SJCRH30 (cell line): ENCODE data around the gene KIF12. TPM values are rescaled to one million over a fixed set of nuclear protein-coding genes. Genes with fewer than 3 reads are reported as not detected.

Experiments used
- DNase-seq, 2 experiments: peaks; one replicate each; pipeline ENCODE4 v3.0.0-alpha.2; 2015 to 2020
- H3K27ac ChIP-seq: fragments of 250-450 bp; sonication (Bioruptor Pico); 2 replicates; pipeline ENCODE4 v1.5.1; 2020; ENCODE audit warnings: mild to moderate bottlenecking, moderate library complexity
- H3K27me3 ChIP-seq: fragments of 250-450 bp; sonication (Bioruptor Pico); 2 replicates; pipeline ENCODE4 v1.5.1; 2020; ENCODE audit warnings: mild to moderate bottlenecking, moderate library complexity
- H3K36me3 ChIP-seq: fragments of 250-450 bp; sonication (Bioruptor Pico); 2 replicates; pipeline ENCODE4 v1.5.1; 2020; ENCODE audit warnings: mild to moderate bottlenecking, moderate library complexity
- H3K4me1 ChIP-seq: fragments of 250-450 bp; sonication (Bioruptor Pico); 2 replicates; pipeline ENCODE4 v1.5.1; 2020; ENCODE audit warnings: mild to moderate bottlenecking, moderate library complexity
- H3K4me3 ChIP-seq: fragments of 250-450 bp; sonication (Bioruptor Pico); 2 replicates; pipeline ENCODE4 v1.5.1; 2020; ENCODE audit warnings: mild to moderate bottlenecking, moderate library complexity
- H3K9me3 ChIP-seq: fragments of 250-450 bp; sonication (Bioruptor Pico); replicated peaks from 2 replicates; pipeline ENCODE4 v1.5.1; 2020; ENCODE audit warnings: mild to moderate bottlenecking, moderate library complexity
- total RNA-seq: library from RNA; depleted of rRNA; stranded (reverse); fragments of >200 nt; shearing (Covaris generic); gene quantifications from 2 replicates; pipeline ENCODE4 v1.2.3, GENCODE V29; 2014; rRNA removed

Gene KIF12
- total RNA-seq: 0.13 TPM in 1 of 2 replicates, not detected in the other

DNA sequence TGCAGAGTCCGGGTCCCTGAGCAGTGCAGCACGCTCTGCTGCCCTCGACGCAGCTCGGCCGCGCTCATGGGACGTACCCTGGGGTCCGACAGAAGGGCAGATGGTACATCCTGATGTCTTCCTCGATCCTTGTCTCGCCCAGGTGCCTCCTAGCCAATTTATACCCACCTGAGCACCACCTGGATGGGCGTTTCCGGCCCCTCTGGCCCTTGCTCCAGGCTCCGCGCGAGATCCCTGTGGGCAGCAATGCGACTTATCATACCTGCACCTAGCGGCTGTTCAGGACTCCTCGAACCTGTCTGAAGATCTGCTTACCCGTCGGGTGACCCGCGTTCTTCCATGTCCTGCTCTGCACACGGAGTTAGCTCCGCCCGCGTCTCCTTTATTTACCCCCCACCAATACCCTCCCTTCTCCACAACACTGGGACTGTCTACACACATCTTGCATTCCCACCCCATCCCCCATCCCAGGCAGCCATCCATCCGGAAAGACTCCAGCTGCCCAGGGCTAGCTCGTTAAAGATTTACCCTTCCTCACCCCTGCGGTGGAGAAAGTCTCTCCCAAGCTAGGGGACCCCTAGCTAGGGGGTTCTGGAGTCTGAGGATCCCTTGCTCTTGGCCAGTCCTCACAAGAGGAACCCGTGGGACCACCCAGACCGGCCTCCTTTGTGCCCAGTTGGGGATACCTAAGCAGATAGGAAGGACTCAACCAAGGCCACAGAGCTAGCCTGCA, at the start of gene KIF12:
TSS of gene KIF12 (minus strand) at position 357 of the 733 bp plus-strand sequence. CDS start at position 341, 16 bp downstream.
- Histone ChIP-seq H3K36me3 (no peaks in the 10 kb centered on the region), H3K4me1 (no peaks in the 10 kb centered on the region), H3K4me3 (no peak within 1 kb of the TSS), H3K9me3 (peaks cover 7% of the 10 kb centered on the region; the same call in 1 of the 2 replicates), H3K27ac (no peak within 1 kb of the TSS), H3K27me3 (no peaks in the 10 kb centered on the region; the same call in 1 of the 2 replicates)
- no peak for DNase-seq

DNA sequence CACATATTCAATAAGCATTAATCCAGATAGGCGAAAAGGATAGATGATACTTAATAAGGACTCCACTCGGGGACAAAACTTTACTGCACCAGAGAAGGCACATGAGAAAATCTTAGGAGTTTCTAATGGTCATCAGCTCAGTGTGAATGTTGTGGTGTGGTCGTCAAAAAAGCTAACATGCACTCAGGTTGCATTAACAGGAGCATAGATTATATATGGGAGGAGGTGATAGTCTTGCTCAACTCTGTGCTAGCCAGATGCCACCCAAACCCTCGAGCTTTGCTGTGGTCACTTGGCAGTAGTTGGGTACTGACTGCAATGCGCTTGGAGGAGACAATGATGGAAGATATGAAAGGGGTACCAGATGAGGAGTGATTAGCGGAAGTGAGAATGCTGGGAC, 47.6 kb upstream of the KIF12 start:
- Histone ChIP-seq H3K27me3 (no peaks in the 10 kb centered on the region), H3K36me3 (no peaks in the 10 kb centered on the region), H3K4me1 (peaks cover 10% of the 10 kb centered on the region), H3K9me3 (no peaks in the 10 kb centered on the region), H3K27ac (no peak overlapping the region), H3K4me3 (no peak overlapping the region)
- DNase-seq: no peak

- Histone ChIP-seq H3K36me3 (no peaks in the 10 kb centered on the region), H3K9me3 (no peaks in the 10 kb centered on the region), H3K27ac (no peak overlapping the region), H3K4me1 (peaks cover 35% of the 10 kb centered on the region), H3K4me3 (no peak overlapping the region), H3K27me3 (no peaks in the 10 kb centered on the region)
- DNase-seq: no peak
Measured at GRCh38 chr9:114143234-114143633, 44.1 kb upstream of the KIF12 start.

GRCh38 chr9:114141553-114142402, 42.7 kb upstream of the KIF12 start:
- H3K27me3 ChIP-seq: no peaks in the 10 kb centered on the region
- H3K36me3 ChIP-seq: no peaks in the 10 kb centered on the region
- DNase-seq: peak; percentile 66 to 73
- H3K27ac ChIP-seq: no peak overlapping the region
- no peaks in the 10 kb centered on the region for H3K9me3 ChIP-seq
- no peak overlapping the region for H3K4me3 ChIP-seq
- peaks cover 35% of the 10 kb centered on the region for H3K4me1 ChIP-seq

DNA sequence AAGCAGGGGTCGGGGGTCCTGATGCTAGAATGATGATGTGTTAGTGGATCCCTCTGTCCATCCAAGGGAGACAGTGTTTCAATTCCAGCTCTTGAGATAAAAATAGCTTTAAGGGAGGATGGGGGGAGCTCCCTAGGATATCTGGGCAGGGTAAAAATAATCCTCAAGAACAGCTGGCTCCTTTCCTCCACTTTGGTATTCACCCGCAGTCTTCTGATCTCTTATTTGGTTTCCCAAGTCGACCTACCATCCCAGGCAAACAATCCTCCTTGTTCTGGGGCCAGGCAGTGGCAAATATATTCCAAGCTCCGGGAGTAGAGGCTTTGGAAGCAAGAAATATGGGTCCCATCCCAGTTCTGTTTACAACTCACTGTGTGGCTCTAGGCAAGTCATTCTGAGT, 41.8 kb upstream of the KIF12 start:
- no peaks in the 10 kb centered on the region for H3K9me3 ChIP-seq
- no peak overlapping the region for H3K4me3 ChIP-seq
- DNase-seq: peak; percentile 63 to 87
- no peaks in the 10 kb centered on the region for H3K27me3 ChIP-seq
- H3K27ac ChIP-seq: no peak overlapping the region
- H3K36me3 ChIP-seq: no peaks in the 10 kb centered on the region
- H3K4me1 ChIP-seq: peaks cover 35% of the 10 kb centered on the region

GRCh38 chr9:114140401-114140800, 41.3 kb upstream of the KIF12 start:
- Histone ChIP-seq H3K4me1 (peaks cover 35% of the 10 kb centered on the region), H3K27ac (no peak overlapping the region), H3K9me3 (no peaks in the 10 kb centered on the region), H3K27me3 (no peaks in the 10 kb centered on the region), H3K4me3 (no peak overlapping the region), H3K36me3 (no peaks in the 10 kb centered on the region)
- DNase-seq: no peak

DNA sequence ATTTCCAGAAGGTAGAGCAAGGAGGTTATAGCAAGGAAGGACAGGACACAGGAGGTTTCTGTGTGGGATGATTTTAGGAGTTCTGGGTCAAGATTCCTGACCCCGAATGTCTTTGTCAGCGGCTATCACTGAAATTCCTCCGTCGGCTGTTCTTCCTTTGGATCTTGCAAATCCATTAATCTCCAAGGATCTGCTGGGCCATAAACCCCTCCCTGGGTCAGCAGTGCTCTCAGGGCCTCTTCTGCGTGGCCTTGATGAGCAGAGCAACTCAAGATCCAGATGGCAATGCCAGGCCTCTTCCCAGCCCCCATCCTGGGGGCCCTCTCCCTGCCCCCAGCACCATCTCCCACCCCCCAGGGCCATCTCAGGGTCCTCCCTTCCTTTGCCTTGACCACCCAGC, 40.0 kb upstream of the KIF12 start:
- Histone ChIP-seq H3K27me3 (0 out of 2 replicates have a peak, but pooled peaks cover 4% of the 10 kb centered on the region), H3K4me1 (peaks cover 35% of the 10 kb centered on the region), H3K27ac (no peak overlapping the region), H3K36me3 (no peaks in the 10 kb centered on the region), H3K4me3 (no peak overlapping the region), H3K9me3 (no peaks in the 10 kb centered on the region)
- no peak for DNase-seq

DNA sequence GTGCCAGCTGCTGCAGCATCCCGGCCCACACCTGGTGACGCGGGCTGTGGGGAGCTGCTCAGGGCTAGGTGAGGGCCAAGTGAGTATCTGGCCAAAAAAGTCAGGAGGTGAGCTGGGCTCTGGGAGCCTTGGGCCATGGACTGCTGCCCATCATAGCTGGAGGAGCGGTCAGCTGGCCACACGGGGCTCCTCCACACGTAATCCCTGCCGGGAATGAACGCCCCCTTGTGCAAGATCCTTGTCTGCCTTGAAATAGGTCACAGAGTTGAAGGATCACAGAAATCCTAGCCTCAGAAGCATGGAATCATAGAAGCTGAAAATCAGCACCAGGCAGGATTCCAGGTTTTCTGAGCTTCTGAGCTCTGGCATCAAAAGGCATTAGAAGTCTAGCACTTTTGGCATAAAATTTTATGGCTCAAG, 39.5 kb upstream of the KIF12 start:
- peaks cover 35% of the 10 kb centered on the region for H3K4me1 ChIP-seq
- no peak for DNase-seq

GRCh38 chr9:114137831-114138230, 38.7 kb upstream of the KIF12 start:
- no peaks in the 10 kb centered on the region for H3K9me3 ChIP-seq
- DNase-seq: no peak
- H3K4me1 ChIP-seq: peaks cover 35% of the 10 kb centered on the region
- no peaks in the 10 kb centered on the region for H3K36me3 ChIP-seq
- peaks cover 10% of the 10 kb centered on the region; the same call in 1 of the 2 replicates for H3K27me3 ChIP-seq
- no peak overlapping the region for H3K4me3 ChIP-seq
- H3K27ac ChIP-seq: no peak overlapping the region

More for the DNA sequence above, 39.5 kb upstream of the KIF12 start:
- H3K36me3 ChIP-seq: no peaks in the 10 kb centered on the region
- H3K27me3 ChIP-seq: peaks cover 5% of the 10 kb centered on the region; the same call in 1 of the 2 replicates
- H3K27ac ChIP-seq: no peak overlapping the region
- no peaks in the 10 kb centered on the region for H3K9me3 ChIP-seq
- H3K4me3 ChIP-seq: no peak overlapping the region

- Histone ChIP-seq H3K9me3 (no peaks in the 10 kb centered on the region), H3K36me3 (no peaks in the 10 kb centered on the region), H3K4me3 (no peak overlapping the region), H3K4me1 (peaks cover 8% of the 10 kb centered on the region), H3K27ac (no peak overlapping the region), H3K27me3 (peaks cover 25% of the 10 kb centered on the region; the same call in 1 of the 2 replicates)
- DNase-seq: no peak
Measured at GRCh38 chr9:114134827-114135396, 35.8 kb upstream of the KIF12 start.

DNA sequence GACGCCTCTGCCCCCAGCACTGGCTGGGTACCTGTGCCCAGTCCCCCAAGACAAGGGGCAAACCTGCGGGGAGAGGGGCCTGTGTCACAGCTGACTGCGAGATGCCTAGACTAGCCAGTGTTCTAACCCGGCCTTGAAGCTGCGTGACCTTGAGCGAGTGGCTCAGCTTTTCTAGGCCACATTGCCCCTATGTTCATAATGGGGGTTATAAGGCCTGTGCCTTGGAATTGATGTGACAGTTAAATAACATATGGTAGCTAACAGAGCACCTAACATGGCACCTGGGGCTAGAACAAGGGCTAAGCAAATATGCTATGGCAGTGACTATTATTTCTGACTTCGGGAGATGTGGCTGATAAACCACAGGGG, 33.4 kb upstream of the KIF12 start:
- no peak for DNase-seq
- H3K9me3 ChIP-seq: no peaks in the 10 kb centered on the region
- H3K27ac ChIP-seq: no peak overlapping the region
- no peak overlapping the region for H3K4me3 ChIP-seq
- H3K4me1 ChIP-seq: no peaks in the 10 kb centered on the region
- no peaks in the 10 kb centered on the region for H3K36me3 ChIP-seq
- peaks cover 25% of the 10 kb centered on the region; the same call in 1 of the 2 replicates for H3K27me3 ChIP-seq

GRCh38 chr9:114131808-114132549, 32.9 kb upstream of the KIF12 start:
- Histone ChIP-seq H3K36me3 (no peaks in the 10 kb centered on the region), H3K9me3 (no peaks in the 10 kb centered on the region), H3K27me3 (peaks cover 25% of the 10 kb centered on the region; the same call in 1 of the 2 replicates), H3K4me3 (no peak overlapping the region), H3K4me1 (no peaks in the 10 kb centered on the region), H3K27ac (no peak overlapping the region)
- no peak for DNase-seq

DNA sequence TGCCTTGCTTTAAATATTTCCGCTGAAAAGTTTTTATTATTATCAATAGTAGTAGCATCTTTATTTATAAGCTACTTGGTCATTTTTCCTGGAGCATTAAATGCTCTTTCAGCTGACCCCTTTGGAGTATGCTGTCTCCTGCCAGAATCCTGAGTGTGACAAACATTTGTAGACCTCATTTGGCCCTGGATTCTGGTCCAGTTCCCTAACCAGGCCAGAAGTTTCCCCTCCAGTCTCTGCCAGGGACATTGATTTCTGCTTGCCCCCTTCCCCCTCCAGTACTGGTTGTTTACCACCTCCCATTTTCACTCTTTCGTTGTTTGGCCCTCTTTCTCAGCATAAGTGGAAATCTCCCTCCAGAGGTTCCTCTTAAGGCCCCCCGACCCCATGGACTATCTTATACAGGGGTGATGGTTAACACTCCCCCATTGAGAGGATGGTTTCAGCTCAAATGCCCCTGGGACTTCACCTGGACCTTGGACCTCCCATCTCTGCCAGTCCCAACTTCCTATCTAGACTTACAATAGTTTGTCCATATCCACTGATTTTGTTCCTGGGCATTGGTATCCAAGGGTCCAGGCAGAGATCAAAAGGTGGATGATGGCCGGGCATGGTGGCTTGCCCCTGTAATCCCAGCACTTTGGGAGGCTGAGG, 31.7 kb upstream of the KIF12 start:
- Histone ChIP-seq H3K9me3 (no peaks in the 10 kb centered on the region), H3K4me3 (no peak overlapping the region), H3K27ac (no peak overlapping the region), H3K36me3 (no peaks in the 10 kb centered on the region), H3K4me1 (no peaks in the 10 kb centered on the region), H3K27me3 (peaks cover 25% of the 10 kb centered on the region; the same call in 1 of the 2 replicates)
- no peak for DNase-seq

DNA sequence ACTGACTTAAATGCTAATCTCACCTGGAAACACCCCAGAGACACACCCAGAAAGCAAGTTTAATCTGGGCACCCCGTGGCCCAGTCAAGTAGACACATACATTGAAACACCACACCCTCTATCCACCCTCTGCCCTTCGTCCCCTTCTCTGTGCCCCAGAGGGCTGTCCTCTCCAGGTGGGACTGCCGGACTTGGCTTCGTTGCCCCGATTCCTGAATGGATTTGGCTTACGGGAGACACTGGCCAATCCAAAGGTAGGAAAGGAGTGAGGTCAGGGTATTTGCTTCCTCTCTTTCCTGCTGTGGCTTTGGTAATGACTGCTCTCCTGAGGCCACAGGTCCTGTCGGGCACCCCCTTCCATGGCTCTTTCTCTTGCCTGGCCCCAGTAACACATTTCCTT, 31.0 kb upstream of the KIF12 start:
- Histone ChIP-seq H3K27me3 (peaks cover 25% of the 10 kb centered on the region; the same call in 1 of the 2 replicates), H3K27ac (no peak overlapping the region), H3K4me1 (no peaks in the 10 kb centered on the region), H3K36me3 (no peaks in the 10 kb centered on the region), H3K4me3 (no peak overlapping the region), H3K9me3 (no peaks in the 10 kb centered on the region)
- no peak for DNase-seq
